GM19328 (cell line): ENCODE results near the gene TNS3.
"Not testable (repeated sequence)": the region's sequence is repeated elsewhere in the genome, so short reads cannot be mapped to it uniquely, and the experiment has no call there.

Source experiments
- ATAC-seq: cut with Tn5 transposase; IDR thresholded peaks from one replicate; pipeline ENCODE4 v1.9.1; 2021; ENCODE audit warnings: mild to moderate bottlenecking, moderate library complexity; ENCODE audit not compliant: unreplicated experiment

The TNS3 gene

GRCh38 chr7:47273974-47274766 lies 307.7 kb downstream of the TNS3 start:
- no peak for ATAC-seq

GRCh38 chr7:47273088-47273487 lies 308.8 kb downstream of the TNS3 start:
- ATAC-seq = no peak

- ATAC-seq = no peak
Measured at GRCh38 chr7:47271749-47272148, 310.2 kb downstream of the TNS3 start.

- ATAC-seq = no peak
Measured at GRCh38 chr7:47268851-47269836, 312.8 kb downstream of the TNS3 start.

GRCh38 chr7:47267346-47267745 lies 314.6 kb downstream of the TNS3 start:
- ATAC-seq = no peak

GRCh38 chr7:47266799-47267198 lies 315.1 kb downstream of the TNS3 start:
- ATAC-seq = no peak

GRCh38 chr7:47266131-47266706 lies 315.7 kb downstream of the TNS3 start:
- no peak for ATAC-seq

GRCh38 chr7:47265621-47266020 lies 316.3 kb downstream of the TNS3 start:
- ATAC-seq = no peak

- no peak for ATAC-seq
Measured at GRCh38 chr7:47264021-47264651, 317.8 kb downstream of the TNS3 start.

- no peak for ATAC-seq
Measured at GRCh38 chr7:47262881-47263280, 319.0 kb downstream of the TNS3 start.

- not testable (repeated sequence) for ATAC-seq
Measured at GRCh38 chr7:47262160-47262559, 319.8 kb downstream of the TNS3 start.

GRCh38 chr7:47260270-47260669 lies 321.6 kb downstream of the TNS3 start:
- no peak for ATAC-seq

GRCh38 chr7:47259682-47260081 lies 322.2 kb downstream of the TNS3 start:
- no peak for ATAC-seq

- no peak for ATAC-seq
Measured at GRCh38 chr7:47258798-47259197, 323.1 kb downstream of the TNS3 start.

GRCh38 chr7:47256016-47256415 lies 325.9 kb downstream of the TNS3 start:
- no peak for ATAC-seq

- ATAC-seq = no peak
Measured at GRCh38 chr7:47255441-47255840, 326.5 kb downstream of the TNS3 start.

- no peak for ATAC-seq
Measured at GRCh38 chr7:47255007-47255406, 326.9 kb downstream of the TNS3 start.

- ATAC-seq = peak; percentile 78
Measured at GRCh38 chr7:47254081-47254977, 327.6 kb downstream of the TNS3 start.

GRCh38 chr7:47253650-47254080 lies 328.2 kb downstream of the TNS3 start:
- ATAC-seq = peak; percentile 27

- ATAC-seq = no peak
Measured at GRCh38 chr7:47252675-47253074, 329.2 kb downstream of the TNS3 start.
